ENCODE results near the gene MACROD1.

GRCh38 chr11:64112771-64113461 lies 53.0 kb downstream of the MACROD1 start:
- no peak for TF ChIP-seq CTCF (IDR thresholded peaks at IDR 0.05 in 8 of 11, conservative IDR thresholded peaks at IDR 0.05 in 3 of 11)
- no peak for TF ChIP-seq POLR2A (IDR thresholded peaks at IDR 0.05)

Measured in spleen (tissue), 7 donors.